Rectal smooth muscle tissue (tissue), 1 donor: ENCODE measurements around the gene MYO9B.
A peak's percentile ranks its signal among the peaks of the same experiment; 100 is the strongest.

Experiments
- H3K27ac ChIP-seq: one replicate; pipeline ENCODE4 v1.7.0; 2013; ENCODE audit warnings: low read depth, low read length, inconsistent platforms
- H3K27me3 ChIP-seq: one replicate; pipeline ENCODE4 v1.7.0; 2013; ENCODE audit warnings: low read length; ENCODE audit not compliant: control insufficient read depth, insufficient read depth
- H3K36me3 ChIP-seq: one replicate; pipeline ENCODE4 v1.7.0; 2013; ENCODE audit warnings: low read length; ENCODE audit not compliant: control insufficient read depth, insufficient read depth
- H3K4me1 ChIP-seq: one replicate; pipeline ENCODE4 v1.7.0; 2013; ENCODE audit warnings: low read length; ENCODE audit not compliant: control insufficient read depth, insufficient read depth
- H3K4me3 ChIP-seq: one replicate; pipeline ENCODE4 v1.7.0; 2013; ENCODE audit warnings: low read length
- H3K9ac ChIP-seq: one replicate; pipeline ENCODE4 v1.7.0; 2013; ENCODE audit warnings: low read length

Gene MYO9B, protein sequence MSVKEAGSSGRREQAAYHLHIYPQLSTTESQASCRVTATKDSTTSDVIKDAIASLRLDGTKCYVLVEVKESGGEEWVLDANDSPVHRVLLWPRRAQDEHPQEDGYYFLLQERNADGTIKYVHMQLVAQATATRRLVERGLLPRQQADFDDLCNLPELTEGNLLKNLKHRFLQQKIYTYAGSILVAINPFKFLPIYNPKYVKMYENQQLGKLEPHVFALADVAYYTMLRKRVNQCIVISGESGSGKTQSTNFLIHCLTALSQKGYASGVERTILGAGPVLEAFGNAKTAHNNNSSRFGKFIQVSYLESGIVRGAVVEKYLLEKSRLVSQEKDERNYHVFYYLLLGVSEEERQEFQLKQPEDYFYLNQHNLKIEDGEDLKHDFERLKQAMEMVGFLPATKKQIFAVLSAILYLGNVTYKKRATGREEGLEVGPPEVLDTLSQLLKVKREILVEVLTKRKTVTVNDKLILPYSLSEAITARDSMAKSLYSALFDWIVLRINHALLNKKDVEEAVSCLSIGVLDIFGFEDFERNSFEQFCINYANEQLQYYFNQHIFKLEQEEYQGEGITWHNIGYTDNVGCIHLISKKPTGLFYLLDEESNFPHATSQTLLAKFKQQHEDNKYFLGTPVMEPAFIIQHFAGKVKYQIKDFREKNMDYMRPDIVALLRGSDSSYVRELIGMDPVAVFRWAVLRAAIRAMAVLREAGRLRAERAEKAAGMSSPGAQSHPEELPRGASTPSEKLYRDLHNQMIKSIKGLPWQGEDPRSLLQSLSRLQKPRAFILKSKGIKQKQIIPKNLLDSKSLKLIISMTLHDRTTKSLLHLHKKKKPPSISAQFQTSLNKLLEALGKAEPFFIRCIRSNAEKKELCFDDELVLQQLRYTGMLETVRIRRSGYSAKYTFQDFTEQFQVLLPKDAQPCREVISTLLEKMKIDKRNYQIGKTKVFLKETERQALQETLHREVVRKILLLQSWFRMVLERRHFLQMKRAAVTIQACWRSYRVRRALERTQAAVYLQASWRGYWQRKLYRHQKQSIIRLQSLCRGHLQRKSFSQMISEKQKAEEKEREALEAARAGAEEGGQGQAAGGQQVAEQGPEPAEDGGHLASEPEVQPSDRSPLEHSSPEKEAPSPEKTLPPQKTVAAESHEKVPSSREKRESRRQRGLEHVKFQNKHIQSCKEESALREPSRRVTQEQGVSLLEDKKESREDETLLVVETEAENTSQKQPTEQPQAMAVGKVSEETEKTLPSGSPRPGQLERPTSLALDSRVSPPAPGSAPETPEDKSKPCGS (N-terminal part only)

DNA sequence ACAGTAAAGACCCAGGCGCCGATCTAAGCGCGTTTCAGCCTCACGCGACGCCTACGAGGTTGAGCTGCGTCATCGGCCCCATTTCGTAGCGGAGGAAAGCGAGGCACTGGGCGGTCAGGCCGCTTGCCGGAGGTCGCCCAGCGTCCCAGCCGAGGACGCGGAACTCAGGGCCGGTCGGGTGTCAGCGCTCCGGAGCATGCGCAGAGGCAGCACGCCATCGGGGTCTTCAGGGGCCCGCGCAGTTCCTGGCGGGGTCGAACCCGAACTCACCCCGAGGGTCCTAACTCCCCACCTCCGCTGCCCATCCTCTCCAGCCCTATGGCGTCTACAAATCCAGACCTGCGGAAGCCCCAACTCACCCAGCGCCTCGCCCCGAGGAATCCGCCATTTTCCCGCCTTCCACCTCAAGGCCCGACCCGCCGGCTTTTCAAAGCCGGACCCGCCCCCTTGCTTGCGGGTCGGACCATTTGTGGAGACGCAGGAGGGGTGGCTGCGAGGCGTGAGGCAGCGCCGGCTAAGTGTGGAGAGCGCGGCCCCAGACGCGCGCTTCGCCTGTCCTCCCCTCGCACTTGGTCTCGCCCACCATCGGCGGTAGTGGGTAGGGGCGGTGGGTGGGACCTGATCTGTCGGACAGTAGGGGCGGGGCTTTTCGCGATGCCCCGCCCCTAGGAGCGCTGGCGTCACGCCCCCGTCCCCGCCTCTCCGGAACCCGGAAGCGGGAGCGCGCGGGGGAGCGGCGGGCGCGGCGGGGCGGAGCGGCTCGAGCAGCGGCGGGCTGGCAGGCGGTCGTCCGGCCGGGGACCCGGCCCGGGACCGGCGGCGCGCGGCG lies at the start of gene MYO9B, which contains the start of gene HAUS8:
TSS of gene MYO9B (plus strand) at position 743 of the 829 bp plus-strand sequence. CDS start 25,941 bp downstream, outside the sequence.
TSS of gene HAUS8 (minus strand) at position 418 of the 829 bp plus-strand sequence. CDS start at position 388, 30 bp downstream.
- Histone ChIP-seq H3K27ac (peak within 1 kb of the TSS; percentile 85), H3K27me3 (no peaks in the 10 kb centered on the region), H3K4me1 (peaks cover 18% of the 10 kb centered on the region), H3K36me3 (peaks cover 2% of the 10 kb centered on the region), H3K9ac (peak within 1 kb of the TSS; percentile 74), H3K4me3 (peak within 1 kb of the TSS; percentile 93)

DNA sequence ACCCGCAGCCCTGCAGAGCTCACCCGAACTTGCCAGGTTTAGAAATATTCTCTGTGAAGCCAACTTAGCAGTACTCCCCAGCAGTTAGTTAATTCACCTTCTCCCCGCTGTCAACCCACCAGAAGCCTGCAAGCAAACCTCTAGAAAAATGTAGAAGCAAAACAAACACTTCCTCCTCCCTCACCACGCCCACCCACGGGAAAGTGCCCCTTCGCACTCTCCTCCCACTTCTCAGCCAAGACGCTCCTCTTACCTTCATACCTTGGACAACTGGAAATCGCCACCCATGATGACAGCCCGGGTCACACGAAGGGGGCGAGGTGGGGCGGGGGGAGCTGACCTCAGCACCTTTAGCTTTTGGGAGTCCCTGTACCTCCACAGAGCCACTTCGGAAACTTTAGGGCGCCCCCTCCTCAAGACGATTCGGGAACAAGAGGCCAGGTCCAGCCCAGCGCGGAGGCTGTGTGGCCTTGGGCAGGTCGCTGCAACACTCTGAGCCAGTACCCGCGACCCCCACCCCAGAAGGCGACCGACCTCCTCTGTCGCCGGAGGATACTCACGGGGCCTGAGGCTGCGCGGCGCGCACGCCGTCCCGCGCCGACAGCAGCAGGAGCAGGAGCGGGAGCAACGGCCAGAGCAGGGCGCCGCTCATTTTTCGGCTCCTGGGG lies 49.5 kb upstream of the MYO9B start:
- H3K4me3 ChIP-seq, result peak overlapping the region; percentile 38
- no peak overlapping the region for H3K9ac ChIP-seq
- no peak overlapping the region for H3K27ac ChIP-seq
- H3K27me3 ChIP-seq, result peaks cover 17% of the 10 kb centered on the region
- no peaks in the 10 kb centered on the region for H3K36me3 ChIP-seq
- no peaks in the 10 kb centered on the region for H3K4me1 ChIP-seq

DNA sequence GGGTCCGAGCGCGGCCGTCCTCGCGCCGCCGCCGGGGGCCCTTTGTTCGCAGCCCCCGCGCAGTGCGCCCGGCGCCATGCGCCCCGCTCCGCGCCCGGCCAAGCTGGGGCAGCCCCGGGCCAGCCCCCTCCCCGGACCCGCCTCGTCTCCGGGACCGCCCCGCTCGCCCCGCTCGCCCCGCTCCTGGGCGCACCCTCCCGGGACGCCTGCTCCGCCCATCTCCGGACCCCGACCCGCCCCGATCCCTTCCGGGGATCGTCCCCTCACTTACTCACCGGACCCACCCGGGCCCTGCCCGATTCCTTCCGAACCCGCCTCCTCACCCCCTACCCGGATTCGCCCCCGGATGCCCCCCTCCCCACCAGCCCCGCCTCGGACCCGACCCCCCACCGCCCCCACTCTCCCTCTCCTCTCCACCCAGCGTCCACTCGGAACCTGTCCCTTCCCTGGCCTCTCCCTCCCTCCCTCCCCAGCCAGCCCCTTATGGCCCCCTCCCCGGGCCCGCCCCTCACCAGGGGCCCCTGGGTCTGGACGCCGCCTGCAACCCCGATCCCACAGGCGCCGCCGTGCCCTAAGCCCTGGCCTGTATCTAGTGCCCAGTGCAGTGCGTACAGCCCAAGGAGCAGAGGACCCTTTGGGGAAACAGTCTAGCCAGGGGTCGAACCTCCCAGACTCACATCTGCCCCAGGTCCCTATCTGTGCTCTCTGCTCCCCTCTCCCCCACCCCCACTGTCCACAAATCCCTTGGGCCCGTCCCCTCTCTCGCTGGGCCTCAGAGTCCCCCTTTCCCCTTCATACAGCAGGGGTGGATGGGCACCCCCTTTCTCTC lies 48.7 kb upstream of the MYO9B start, which contains the start of gene CPAMD8:
TSS of gene CPAMD8 (minus strand) at position 105 of the 829 bp plus-strand sequence. CDS start 168 bp downstream, outside the sequence.
- peaks cover 17% of the 10 kb centered on the region for H3K27me3 ChIP-seq
- H3K36me3 ChIP-seq, result no peaks in the 10 kb centered on the region
- no peaks in the 10 kb centered on the region for H3K4me1 ChIP-seq
- peak within 1 kb of the TSS; percentile 38 for H3K4me3 ChIP-seq
- no peak within 1 kb of the TSS for H3K9ac ChIP-seq
- no peak within 1 kb of the TSS for H3K27ac ChIP-seq

DNA sequence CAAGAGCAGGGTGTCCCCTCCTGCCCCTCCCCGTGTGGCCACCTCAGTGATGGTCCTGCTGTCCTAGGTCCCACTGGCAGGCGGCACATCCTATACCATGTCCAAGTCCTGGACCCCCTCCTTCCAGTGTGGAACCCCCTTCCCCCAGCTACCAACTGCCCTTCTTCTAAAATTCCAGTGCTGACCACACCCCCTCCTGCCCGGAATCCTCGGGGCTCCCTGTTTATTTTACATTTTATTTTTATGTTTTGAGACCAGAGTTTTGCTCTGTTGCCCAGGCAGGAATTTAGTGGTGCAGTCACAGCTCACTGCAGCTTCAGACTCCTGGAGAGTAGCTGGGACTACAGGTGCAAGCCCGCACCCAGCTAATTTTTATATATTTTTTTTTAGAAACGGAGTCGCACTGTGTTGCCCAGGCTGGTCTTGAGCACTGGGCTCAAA lies 48.0 kb upstream of the MYO9B start:
- H3K27me3 ChIP-seq, result peaks cover 17% of the 10 kb centered on the region
- H3K27ac ChIP-seq, result no peak overlapping the region
- no peak overlapping the region for H3K4me3 ChIP-seq
- H3K4me1 ChIP-seq, result no peaks in the 10 kb centered on the region
- H3K9ac ChIP-seq, result no peak overlapping the region
- no peaks in the 10 kb centered on the region for H3K36me3 ChIP-seq

DNA sequence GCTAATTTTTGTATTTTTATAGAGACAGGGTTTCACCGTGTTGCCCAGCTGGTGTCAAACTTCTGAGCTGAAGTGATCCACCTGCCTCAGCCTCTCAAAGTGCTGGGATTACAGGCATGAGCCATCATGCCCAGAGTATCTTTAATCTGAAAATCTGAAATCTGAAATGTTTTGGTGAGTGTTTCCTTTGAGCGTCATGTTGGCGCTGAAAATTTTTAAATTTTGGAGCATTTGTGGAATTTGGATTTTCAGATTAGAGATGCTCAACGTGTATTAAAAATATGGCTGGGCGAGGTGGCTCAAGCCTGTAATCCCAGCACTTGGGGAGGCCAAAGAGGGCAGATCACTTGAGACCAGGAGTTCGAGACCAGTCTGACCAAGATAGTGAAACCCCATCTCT lies 43.8 kb upstream of the MYO9B start:
- no peak overlapping the region for H3K9ac ChIP-seq
- no peak overlapping the region for H3K27ac ChIP-seq
- no peaks in the 10 kb centered on the region for H3K4me1 ChIP-seq
- peaks cover 10% of the 10 kb centered on the region for H3K27me3 ChIP-seq
- no peak overlapping the region for H3K4me3 ChIP-seq
- H3K36me3 ChIP-seq, result no peaks in the 10 kb centered on the region

DNA sequence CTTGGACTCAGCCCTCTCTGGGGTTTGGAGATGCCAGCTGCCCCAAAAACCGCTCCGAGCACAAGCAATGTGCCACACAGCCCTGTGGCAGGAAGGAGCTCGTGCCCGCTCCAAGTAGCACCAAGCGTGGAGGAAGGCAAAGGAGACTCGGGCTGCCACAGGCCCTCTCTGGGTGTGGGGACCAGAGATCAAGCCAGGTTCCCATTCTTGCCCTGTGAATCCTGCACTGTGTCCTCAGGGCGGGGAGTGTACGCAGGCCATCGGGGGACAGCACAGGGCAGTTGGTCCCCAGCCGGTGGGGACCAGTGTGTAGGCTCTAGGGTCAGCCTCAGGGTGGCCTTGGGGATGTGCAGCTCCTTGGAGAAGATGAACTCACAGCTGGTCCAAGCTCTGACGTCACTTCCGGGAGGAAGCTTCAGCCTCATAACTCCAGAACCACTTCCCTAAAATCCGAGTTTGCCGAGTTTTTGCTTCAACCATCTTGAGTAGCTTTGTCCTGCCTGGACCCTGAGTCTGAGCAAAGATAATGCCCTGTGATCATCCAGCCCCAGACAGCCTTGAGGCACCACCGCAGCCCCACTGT lies 39.6 kb upstream of the MYO9B start:
- H3K4me3 ChIP-seq, result no peak overlapping the region
- no peaks in the 10 kb centered on the region for H3K27me3 ChIP-seq
- no peaks in the 10 kb centered on the region for H3K4me1 ChIP-seq
- H3K9ac ChIP-seq, result no peak overlapping the region
- no peaks in the 10 kb centered on the region for H3K36me3 ChIP-seq
- no peak overlapping the region for H3K27ac ChIP-seq

DNA sequence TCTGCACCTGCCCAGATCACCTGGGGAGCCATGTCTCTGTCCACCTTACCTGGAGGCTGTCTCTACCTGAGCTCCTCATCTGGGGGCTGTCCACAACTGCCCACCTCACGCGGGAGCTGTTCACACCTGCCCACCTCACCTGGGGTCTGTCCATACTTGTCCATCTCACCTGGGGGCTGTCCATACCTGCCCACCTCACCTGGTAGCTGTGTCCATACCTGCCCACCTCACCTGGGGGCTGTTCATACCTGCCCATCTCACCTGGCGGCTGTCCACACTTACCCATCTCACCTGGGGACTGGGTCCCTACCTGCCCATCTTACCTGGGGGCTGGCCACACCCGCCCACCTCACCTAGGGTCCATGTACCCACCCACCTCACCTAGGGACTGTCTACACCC lies 38.9 kb upstream of the MYO9B start:
- Histone ChIP-seq H3K4me1 (no peaks in the 10 kb centered on the region), H3K27me3 (no peaks in the 10 kb centered on the region), H3K27ac (no peak overlapping the region), H3K36me3 (no peaks in the 10 kb centered on the region), H3K4me3 (no peak overlapping the region), H3K9ac (no peak overlapping the region)

DNA sequence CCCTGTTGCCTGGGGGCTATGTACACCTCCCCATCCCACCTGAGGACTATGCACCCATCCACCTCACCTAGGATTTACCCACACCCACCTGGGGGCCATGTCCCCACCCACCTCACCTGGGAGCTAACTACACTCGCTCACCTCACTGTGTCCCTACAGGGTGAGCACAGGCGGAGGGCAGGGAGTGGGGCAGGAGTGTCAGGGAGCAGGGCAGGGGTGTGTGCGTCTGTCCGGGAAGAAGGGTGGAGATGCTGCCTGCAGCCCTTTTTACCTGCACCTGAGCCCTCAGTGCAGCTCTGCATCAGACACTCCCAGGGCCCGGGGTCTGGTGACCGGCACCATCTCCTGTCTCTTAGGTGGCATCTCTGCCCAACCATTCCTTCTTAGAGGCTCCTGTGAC lies 38.4 kb upstream of the MYO9B start:
- Histone ChIP-seq H3K9ac (no peak overlapping the region), H3K4me3 (no peak overlapping the region), H3K4me1 (no peaks in the 10 kb centered on the region), H3K27ac (no peak overlapping the region), H3K36me3 (no peaks in the 10 kb centered on the region), H3K27me3 (no peaks in the 10 kb centered on the region)

DNA sequence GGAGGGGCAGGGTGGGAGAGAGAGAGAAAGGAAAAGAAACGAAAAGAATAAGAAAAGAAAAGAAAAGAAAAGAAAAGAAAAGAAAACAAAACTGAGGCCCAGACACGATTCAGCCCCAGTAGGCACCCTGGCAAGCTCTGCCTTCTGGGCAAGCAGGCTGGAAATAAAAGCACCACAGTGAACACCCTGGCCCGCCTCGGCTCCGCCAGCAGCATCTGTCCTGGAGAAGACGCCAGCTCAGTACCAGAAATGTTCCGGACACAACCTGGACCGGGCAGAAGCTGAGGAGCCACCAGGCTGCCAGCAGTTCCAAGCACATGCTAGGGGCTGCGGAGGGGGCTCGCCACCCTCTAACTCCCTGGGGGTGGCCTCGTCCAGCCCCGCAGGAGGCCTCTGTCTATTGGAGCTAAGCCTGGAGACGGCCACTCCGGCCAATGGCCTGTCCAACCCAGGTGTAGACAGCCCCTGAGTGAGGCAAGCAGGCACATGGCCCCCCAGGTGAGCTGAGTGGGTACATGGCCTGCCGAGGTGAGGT lies 37.5 kb upstream of the MYO9B start:
- H3K4me3 ChIP-seq, result no peak overlapping the region
- no peak overlapping the region for H3K9ac ChIP-seq
- no peak overlapping the region for H3K27ac ChIP-seq
- no peaks in the 10 kb centered on the region for H3K4me1 ChIP-seq
- H3K27me3 ChIP-seq, result no peaks in the 10 kb centered on the region
- H3K36me3 ChIP-seq, result no peaks in the 10 kb centered on the region

DNA sequence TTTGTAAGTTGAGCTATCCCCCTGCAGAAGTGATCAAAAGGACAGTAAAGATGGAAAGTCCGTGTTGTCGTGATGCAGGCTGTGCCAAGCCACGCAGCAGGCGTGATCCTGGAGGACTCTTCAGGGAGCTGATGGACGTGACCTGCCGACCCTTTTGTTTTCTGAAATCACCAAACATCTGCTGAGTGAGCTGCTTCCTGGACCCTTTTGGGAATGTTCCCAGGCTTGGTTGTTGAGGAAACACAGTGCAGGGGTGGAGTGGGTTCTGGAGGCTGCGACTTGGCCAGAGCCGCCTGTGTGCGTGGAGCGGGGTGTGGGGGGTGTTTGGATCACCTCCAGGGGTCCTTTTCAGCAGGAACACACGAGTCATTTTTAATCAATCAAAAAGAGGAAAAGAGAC lies 33.6 kb upstream of the MYO9B start:
- Histone ChIP-seq H3K4me3 (no peak overlapping the region), H3K36me3 (no peaks in the 10 kb centered on the region), H3K4me1 (no peaks in the 10 kb centered on the region), H3K9ac (no peak overlapping the region), H3K27me3 (no peaks in the 10 kb centered on the region), H3K27ac (no peak overlapping the region)
